KMS-11 (cell line): ENCODE data around the gene NUFIP2.

Experiments used
- H2AFZ ChIP-seq: fragments of 200-600 bp; sonication (generic); 2 replicates; pipeline ENCODE4 v1.6.1; 2016; ENCODE audit warnings: antibody characterized with exemption, mixed run types, low read depth
- H3K27ac ChIP-seq: fragments of 200-600 bp; sonication (generic); 2 replicates; pipeline ENCODE4 v1.6.1; 2016; ENCODE audit warnings: mild to moderate bottlenecking, mixed run types
- H3K27me3 ChIP-seq: fragments of 200-600 bp; sonication (generic); 2 replicates; pipeline ENCODE4 v1.6.1; 2017; ENCODE audit warnings: mild to moderate bottlenecking, low read depth, mixed run types, moderate library complexity; ENCODE audit not compliant: insufficient read depth
- H3K36me3 ChIP-seq: fragments of 200-600 bp; sonication (generic); 2 replicates; pipeline ENCODE4 v1.6.1; 2017; ENCODE audit warnings: mild to moderate bottlenecking, mixed run types; ENCODE audit not compliant: insufficient read depth
- H3K4me1 ChIP-seq: fragments of 200-600 bp; sonication (generic); 2 replicates; pipeline ENCODE4 v1.6.1; 2016; ENCODE audit warnings: mild to moderate bottlenecking, low read depth, mixed run types; ENCODE audit not compliant: poor library complexity, severe bottlenecking
- H3K4me2 ChIP-seq: fragments of 200-600 bp; sonication (generic); 2 replicates; pipeline ENCODE4 v1.7.0; 2016; ENCODE audit warnings: mild to moderate bottlenecking, mixed run types
- H3K4me3 ChIP-seq: fragments of 200-600 bp; sonication (generic); IDR thresholded peaks from 2 replicates; pipeline ENCODE4 v1.6.1; 2017; ENCODE audit warnings: low read depth, low read length, mixed read lengths; ENCODE audit not compliant: insufficient read depth
- H3K79me2 ChIP-seq: fragments of 200-600 bp; sonication (generic); 2 replicates; pipeline ENCODE4 v1.6.1; 2016; ENCODE audit warnings: low read depth, mixed run types; ENCODE audit not compliant: insufficient read depth
- H3K9ac ChIP-seq: fragments of 200-600 bp; sonication (generic); 2 replicates; pipeline ENCODE4 v1.6.1; 2016; ENCODE audit warnings: mild to moderate bottlenecking, mixed run types
- H4K20me1 ChIP-seq: fragments of 200-600 bp; sonication (generic); 2 replicates; pipeline ENCODE4 v1.6.1; 2016; ENCODE audit warnings: mild to moderate bottlenecking, mixed run types; ENCODE audit not compliant: insufficient read depth
- TF ChIP-seq, protein P1 (sequence below): fragments of 200-600 bp; sonication (generic); conservative IDR thresholded peaks from 2 replicates; pipeline ENCODE4 v1.6.1; 2017; ENCODE audit warnings: low read depth, mild to moderate bottlenecking, antibody characterized with exemption, low read length, moderate library complexity, mixed read lengths

The NUFIP2 gene

DNA sequence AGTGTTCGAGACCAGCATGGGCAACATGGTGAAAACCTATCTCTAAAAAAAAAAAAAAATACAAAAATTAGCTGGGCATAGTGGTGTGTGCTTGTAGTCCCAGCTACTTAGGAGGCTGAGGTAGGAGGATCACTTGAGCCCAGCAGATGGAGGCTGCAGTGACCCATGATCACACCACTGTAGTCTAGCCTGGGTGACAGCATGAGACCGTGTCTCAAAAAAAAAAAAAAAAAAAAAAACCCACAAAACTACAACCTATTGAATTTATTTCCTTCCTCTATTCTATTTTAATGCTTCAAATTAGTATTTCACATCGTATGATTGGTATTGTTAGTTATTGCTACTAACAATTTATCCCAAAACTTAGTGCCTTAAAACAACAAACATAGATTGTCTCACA is 9.4 kb upstream of the NUFIP2 start:
- H3K36me3 ChIP-seq, result no peaks in the 10 kb centered on the region
- H3K9ac ChIP-seq, result no peak overlapping the region
- H3K4me3 ChIP-seq, result no peak overlapping the region
- H2AFZ ChIP-seq, result no peak overlapping the region
- no peaks in the 10 kb centered on the region for H4K20me1 ChIP-seq
- TF ChIP-seq, protein P1, sequence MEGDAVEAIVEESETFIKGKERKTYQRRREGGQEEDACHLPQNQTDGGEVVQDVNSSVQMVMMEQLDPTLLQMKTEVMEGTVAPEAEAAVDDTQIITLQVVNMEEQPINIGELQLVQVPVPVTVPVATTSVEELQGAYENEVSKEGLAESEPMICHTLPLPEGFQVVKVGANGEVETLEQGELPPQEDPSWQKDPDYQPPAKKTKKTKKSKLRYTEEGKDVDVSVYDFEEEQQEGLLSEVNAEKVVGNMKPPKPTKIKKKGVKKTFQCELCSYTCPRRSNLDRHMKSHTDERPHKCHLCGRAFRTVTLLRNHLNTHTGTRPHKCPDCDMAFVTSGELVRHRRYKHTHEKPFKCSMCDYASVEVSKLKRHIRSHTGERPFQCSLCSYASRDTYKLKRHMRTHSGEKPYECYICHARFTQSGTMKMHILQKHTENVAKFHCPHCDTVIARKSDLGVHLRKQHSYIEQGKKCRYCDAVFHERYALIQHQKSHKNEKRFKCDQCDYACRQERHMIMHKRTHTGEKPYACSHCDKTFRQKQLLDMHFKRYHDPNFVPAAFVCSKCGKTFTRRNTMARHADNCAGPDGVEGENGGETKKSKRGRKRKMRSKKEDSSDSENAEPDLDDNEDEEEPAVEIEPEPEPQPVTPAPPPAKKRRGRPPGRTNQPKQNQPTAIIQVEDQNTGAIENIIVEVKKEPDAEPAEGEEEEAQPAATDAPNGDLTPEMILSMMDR, result no peak
- no peaks in the 10 kb centered on the region for H3K4me1 ChIP-seq
- H3K4me2 ChIP-seq, result no peak overlapping the region
- no peaks in the 10 kb centered on the region for H3K79me2 ChIP-seq
- H3K27ac ChIP-seq, result no peak overlapping the region
- no peaks in the 10 kb centered on the region for H3K27me3 ChIP-seq

DNA sequence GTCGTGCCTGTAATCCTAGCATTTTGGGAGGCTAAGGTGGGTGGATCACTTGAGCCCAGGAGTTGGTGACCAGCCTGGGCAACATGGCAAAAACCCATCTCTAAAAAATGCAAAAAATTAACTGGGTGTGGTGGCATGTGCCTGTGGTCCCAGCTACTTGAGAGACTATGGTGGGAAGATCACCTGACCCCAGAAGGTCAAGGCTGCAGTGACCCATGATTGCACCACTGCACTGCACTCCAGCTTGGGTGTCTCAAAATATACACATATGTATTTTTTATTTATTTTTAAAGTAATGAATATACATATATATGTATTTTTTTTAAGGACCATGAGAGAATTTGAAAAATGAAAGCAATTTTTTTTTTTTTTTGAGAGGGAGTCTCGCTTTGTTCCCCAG is 5.1 kb upstream of the NUFIP2 start:
- no peak overlapping the region for H3K27ac ChIP-seq
- H3K9ac ChIP-seq, result no peak overlapping the region
- H3K4me2 ChIP-seq, result no peak overlapping the region
- H4K20me1 ChIP-seq, result no peaks in the 10 kb centered on the region
- peaks cover 7% of the 10 kb centered on the region for H3K4me1 ChIP-seq
- TF ChIP-seq, protein P1, result no peak
- H3K27me3 ChIP-seq, result no peaks in the 10 kb centered on the region
- H2AFZ ChIP-seq, result no peak overlapping the region
- no peaks in the 10 kb centered on the region for H3K36me3 ChIP-seq
- no peak overlapping the region for H3K4me3 ChIP-seq
- no peaks in the 10 kb centered on the region for H3K79me2 ChIP-seq

DNA sequence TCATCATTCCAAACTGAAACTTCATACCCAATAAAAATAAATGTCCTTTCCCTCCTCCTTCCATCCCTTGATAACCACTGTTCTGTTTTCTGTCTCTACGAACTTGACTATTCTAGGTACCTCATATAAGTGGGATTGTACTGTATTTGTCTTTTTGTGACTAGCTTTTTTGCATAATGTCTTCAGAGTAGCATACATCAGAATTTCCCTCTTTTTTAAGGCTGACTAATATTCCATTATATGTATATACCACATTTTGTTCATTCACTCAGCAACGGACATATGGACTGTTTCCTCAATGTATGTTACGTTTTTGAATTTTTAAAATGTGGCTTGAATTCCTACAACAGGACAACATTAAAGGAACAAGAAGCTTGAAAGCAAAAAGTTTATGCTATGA is 1.5 kb upstream of the NUFIP2 start:
- TF ChIP-seq, protein P1, result no peak

DNA sequence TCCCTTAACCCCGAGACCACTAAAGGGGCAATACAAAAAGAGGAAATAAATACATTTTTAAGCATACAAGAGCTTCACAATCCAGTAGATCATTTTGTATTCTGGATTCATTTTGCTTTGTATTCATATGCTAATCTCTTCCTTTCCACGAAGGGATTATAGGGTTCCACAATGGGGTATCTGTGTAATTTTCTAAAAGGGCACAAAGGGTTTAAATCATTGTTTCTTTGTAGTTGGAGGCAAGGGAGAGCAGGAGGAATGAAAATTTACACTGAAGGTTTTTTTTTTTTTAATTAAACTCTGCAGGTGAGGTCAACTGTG is 592 bp upstream of the NUFIP2 start:
- Histone ChIP-seq H3K36me3 (peaks cover 10% of the 10 kb centered on the region; the same call in 1 of the 2 replicates), H2AFZ (peak overlapping the region; percentile 82), H3K27ac (peak overlapping the region; percentile 90), H3K4me2 (peak overlapping the region; percentile 62), H3K4me1 (peaks cover 30% of the 10 kb centered on the region), H3K9ac (peak overlapping the region; percentile 84), H3K27me3 (no peaks in the 10 kb centered on the region), H3K4me3 (no peak overlapping the region), H4K20me1 (peaks cover 22% of the 10 kb centered on the region), H3K79me2 (peaks cover 36% of the 10 kb centered on the region)
- TF ChIP-seq, protein P1, result no peak

More for the DNA sequence above, 1.5 kb upstream of the NUFIP2 start:
- Histone ChIP-seq H3K4me1 (peaks cover 22% of the 10 kb centered on the region), H3K36me3 (peaks cover 4% of the 10 kb centered on the region; the same call in 1 of the 2 replicates), H3K27ac (no peak overlapping the region), H2AFZ (no peak overlapping the region), H4K20me1 (peaks cover 14% of the 10 kb centered on the region), H3K9ac (no peak overlapping the region), H3K4me3 (no peak overlapping the region), H3K79me2 (peaks cover 28% of the 10 kb centered on the region), H3K27me3 (no peaks in the 10 kb centered on the region), H3K4me2 (no peak overlapping the region; the same call in 1 of the 2 replicates)
